GM03348 (cell line): ENCODE results near the gene TMED1.
"Not testable (repeated sequence)": the region's sequence is repeated elsewhere in the genome, so short reads cannot be mapped to it uniquely, and the experiment has no call there.

Experiments used
- DNase-seq: peaks from one replicate; pipeline ENCODE4 v3.0.0; 2012; ENCODE audit warnings: low spot score

TMED1 gene

GRCh38 chr19:10862561-10863106 is 26.6 kb upstream of the TMED1 start:
- no peak for DNase-seq

- peak; percentile 24 for DNase-seq
Measured at GRCh38 chr19:10861103-10861651, 25.2 kb upstream of the TMED1 start.

- peak; percentile 55 for DNase-seq
Measured at GRCh38 chr19:10858204-10858828, 22.3 kb upstream of the TMED1 start.

- not testable (repeated sequence) for DNase-seq
Measured at GRCh38 chr19:10856899-10857298, 20.9 kb upstream of the TMED1 start.

- DNase-seq = no peak
Measured at GRCh38 chr19:10855879-10856522, 20.0 kb upstream of the TMED1 start.

GRCh38 chr19:10854350-10855089 is 18.5 kb upstream of the TMED1 start:
- DNase-seq = no peak

- no peak for DNase-seq
Measured at GRCh38 chr19:10852941-10853340, 16.9 kb upstream of the TMED1 start.

- no peak for DNase-seq
Measured at GRCh38 chr19:10852098-10852800, 16.2 kb upstream of the TMED1 start.

- no peak for DNase-seq
Measured at GRCh38 chr19:10850631-10851030, 14.6 kb upstream of the TMED1 start.

- DNase-seq = no peak
Measured at GRCh38 chr19:10848230-10848856, 12.3 kb upstream of the TMED1 start, which contains the start of gene C19orf38. Gene C19orf38, plus strand, starts transcription at chr19:10848415. Its CDS starts 94 bp downstream, at chr19:10848509.

GRCh38 chr19:10846500-10847202 is 10.6 kb upstream of the TMED1 start:
- DNase-seq = no peak

GRCh38 chr19:10842788-10843187 is 6.8 kb upstream of the TMED1 start:
- no peak for DNase-seq

GRCh38 chr19:10839114-10840050 is 3.4 kb upstream of the TMED1 start:
- no peak for DNase-seq

- DNase-seq = no peak
Measured at GRCh38 chr19:10838377-10838776, 2.4 kb upstream of the TMED1 start.

- not testable (repeated sequence) for DNase-seq
Measured at GRCh38 chr19:10837649-10838048, 1.6 kb upstream of the TMED1 start.

- no peak for DNase-seq
Measured at GRCh38 chr19:10836479-10837330, 693 bp upstream of the TMED1 start.

GRCh38 chr19:10835089-10835753 is 791 bp downstream of the TMED1 start:
- DNase-seq = no peak

GRCh38 chr19:10832939-10833296 is 3.1 kb downstream of the TMED1 start:
- no peak for DNase-seq
